GM19463 (cell line): ENCODE data around the gene ENTPD8.

Experiments used
- ATAC-seq: cut with Tn5 transposase; IDR thresholded peaks from one replicate; pipeline ENCODE4 v1.9.1; 2021; ENCODE audit warnings: mild to moderate bottlenecking, moderate library complexity; ENCODE audit not compliant: unreplicated experiment

Gene ENTPD8

GRCh38 chr9:137433349-137433915 is 7.7 kb downstream of the ENTPD8 start:
- no peak for ATAC-seq

GRCh38 chr9:137432687-137433348 is 8.3 kb downstream of the ENTPD8 start:
- no peak for ATAC-seq

DNA sequence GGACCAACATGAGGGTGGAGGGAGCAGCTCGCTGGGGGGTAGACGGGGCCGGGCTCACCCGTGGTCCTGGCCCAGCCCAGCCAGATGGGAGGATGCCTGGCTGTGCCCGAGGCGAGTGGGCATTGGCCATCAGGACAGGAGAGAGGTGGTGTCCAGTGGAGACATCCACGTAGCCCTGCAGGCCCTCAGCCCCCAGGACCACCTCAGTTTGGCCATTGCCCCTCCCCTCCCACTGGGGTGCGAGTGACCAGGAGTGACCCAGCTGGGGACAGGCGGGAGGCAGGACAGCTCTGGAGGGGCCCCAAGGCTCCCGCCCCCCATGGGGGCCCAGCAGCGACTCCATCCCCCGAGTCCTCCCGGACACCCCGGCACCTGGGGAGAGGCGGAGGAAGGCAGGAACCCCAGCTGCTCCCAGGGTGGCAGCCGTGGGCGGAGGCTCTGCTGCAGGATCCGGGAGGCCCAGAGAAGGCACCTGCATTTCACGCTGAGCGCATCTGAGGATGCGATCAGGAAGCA is 9.7 kb downstream of the ENTPD8 start:
- no peak for ATAC-seq

DNA sequence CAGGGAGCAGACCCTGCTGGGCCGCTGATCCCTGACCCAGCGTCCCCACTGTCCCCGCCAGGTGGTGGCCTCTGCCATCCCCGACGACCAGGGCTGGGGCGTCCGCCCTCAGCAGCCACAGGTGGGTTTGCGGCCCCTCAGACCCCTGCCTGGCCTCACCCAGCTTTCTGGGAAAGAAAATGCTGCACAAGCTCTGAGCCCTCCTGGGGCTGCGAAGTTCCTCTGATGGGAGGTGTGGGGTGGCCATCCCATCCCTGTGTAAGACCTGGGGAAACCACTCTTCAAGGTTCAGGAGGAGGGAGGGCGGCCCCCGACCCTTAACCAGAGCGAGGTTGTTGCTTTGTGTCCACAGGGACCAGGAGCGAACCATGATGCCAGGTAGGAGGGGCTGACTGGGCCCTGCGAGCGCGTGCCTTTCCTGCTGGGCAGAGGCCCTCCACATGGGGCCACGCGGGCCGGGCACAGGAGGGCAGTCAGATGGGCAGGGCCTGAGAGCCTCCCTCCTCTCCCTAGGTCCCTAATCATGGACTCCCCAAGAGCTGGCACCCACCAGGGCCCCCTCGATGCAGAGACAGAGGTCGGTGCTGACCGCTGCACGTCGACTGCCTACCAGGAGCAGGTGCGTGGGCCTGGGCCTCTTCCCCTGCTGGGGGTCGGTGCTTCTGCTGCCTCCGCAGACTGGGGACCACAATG is 10.3 kb downstream of the ENTPD8 start:
- no peak for ATAC-seq

DNA sequence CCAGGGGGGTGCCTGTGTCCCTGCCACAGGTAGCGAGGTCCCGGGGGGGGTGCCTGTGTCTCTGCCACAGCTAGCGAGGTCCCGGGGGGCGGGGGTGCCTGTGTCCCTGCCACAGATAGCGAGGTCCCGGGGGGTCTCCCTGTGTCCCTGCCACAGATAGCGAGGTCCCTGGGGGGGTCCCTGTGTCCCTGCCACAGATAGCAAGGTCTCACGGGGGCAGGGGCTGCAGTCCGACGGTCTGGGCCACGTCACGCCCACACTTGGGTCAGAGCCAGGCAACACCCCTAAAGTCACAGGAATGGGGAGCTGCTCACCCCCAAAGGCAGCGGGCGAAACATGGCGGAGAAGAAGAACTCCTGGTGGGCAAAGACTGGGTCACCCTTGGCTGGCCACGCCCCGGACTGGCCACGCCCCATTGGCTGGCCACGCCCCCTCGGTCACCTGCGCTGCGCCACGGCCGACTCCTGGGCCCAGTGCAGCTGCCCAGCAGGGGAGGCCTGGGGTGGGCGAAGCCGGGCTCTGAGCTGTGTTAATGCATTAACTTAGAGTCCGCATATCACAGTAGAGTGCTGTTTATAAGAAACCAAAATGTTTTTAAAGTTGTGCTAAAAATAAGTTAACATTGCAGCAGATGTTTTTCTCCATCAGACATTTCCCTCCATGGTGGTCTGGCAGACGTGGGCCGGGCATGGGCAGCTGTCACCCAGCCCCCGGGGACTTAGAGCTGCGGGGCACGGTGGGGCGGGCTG is 11.0 kb downstream of the ENTPD8 start:
- ATAC-seq = no peak

DNA sequence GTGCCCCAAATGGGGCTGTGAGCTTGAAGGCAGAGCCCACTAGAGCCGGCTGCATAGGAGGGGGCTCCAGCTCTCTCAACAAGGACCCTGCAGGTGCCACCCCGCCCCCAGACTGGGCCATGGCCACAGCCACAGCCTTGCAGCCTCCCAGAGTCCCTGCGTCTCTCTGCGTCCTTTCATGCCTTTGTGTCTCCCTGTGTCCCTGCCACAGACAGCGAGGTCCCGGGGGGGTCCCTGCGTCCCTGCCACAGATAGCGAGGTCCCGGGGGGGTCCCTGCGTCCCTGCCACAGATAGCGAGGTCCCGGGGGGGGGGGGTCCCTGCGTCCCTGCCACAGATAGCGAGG is 11.6 kb downstream of the ENTPD8 start:
- no peak for ATAC-seq

- ATAC-seq = no peak
These were observed 12.2 kb downstream of the ENTPD8 start for GRCh38 chr9:137428841-137429545.

DNA sequence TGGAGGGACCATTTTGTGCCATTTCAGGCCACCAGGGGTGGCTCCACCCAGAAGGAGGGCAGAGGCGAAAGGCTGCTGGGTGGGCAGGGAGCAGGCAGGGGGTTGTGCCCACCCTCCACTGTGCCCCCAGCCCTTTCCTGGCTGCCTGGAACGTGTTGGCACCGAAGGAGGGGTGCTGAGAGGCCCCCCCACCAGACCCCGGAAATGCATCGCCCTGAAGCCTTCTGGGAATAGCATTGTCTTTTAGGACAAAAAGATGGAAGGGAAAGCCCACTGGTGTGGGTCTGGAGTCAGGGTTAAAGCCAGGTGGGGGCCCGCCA is 12.9 kb downstream of the ENTPD8 start:
- ATAC-seq = no peak

DNA sequence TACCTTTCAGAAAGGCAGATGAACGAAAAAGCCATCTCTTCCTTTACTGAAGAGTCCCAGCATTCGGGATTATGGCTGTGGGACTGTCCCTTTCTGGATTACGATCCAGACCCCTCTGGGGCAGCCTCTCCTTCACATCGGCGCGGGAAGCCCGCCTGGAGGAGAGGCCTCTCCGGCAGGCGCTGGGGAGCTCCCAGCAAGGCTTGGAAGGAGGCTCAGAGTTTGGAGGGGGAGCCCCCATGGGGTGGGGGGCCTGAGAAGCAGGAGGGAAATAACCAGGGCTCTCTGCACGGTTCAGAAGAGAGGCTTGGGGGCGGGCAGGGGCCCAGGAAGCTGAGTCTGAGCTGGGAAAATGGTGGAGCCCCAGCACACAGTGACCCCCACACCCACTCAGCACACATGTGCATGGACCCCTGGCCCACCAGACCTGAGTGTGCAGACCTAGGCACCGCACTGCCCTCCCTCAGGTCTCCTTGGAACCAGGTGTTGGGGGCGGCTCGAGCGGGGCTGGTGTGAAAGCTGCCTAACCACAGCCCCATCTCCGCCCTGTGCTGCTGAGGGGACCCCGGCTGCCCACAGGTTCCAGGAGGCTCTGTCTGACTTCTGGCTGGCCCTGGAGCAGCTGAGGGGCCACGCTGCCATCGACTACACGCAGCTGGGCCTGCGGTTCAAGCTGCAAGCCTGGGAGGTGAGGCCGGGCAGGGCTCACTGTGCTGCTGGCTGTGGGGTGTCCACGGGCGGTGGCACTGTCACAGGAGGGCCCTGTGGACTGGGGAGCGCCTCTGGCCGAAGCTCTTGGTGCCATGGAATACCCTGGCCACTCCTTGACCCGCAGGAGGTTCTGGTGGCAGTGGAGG is 13.5 kb downstream of the ENTPD8 start:
- no peak for ATAC-seq

DNA sequence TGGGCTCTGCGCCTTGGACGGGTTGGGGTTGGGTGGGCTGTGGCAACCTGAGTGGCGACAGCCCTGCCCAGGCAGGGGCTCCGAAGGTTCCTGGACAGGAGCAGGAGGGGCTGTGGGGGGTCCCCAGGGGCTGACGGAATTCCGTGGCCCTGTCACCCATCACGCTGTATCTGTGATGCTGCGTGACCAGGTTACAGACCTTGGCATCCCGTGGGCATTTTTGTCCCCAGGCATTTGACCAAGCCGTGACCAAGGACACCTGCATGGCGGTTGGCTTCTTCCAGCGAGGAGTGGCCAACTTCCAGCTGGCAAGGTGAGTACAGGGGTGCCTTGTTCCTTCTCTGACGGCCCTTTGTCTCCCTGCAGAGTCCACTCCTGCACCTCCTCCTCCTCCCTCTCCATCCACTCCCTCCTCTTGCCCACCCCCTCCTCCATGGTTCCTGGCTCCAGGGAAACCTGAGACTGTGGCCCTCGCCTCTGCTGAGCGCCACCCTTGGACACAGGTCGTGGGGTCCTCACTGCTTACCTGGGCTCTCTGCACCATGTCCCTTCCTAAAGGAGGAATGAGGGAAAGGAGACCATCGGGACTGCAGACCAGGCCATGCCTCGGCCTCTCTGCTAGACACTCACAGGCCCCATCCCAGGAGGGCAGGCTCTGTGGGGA is 15.0 kb downstream of the ENTPD8 start:
- ATAC-seq = no peak

GRCh38 chr9:137423514-137424291 is 17.5 kb downstream of the ENTPD8 start:
- ATAC-seq = peak; percentile 30

DNA sequence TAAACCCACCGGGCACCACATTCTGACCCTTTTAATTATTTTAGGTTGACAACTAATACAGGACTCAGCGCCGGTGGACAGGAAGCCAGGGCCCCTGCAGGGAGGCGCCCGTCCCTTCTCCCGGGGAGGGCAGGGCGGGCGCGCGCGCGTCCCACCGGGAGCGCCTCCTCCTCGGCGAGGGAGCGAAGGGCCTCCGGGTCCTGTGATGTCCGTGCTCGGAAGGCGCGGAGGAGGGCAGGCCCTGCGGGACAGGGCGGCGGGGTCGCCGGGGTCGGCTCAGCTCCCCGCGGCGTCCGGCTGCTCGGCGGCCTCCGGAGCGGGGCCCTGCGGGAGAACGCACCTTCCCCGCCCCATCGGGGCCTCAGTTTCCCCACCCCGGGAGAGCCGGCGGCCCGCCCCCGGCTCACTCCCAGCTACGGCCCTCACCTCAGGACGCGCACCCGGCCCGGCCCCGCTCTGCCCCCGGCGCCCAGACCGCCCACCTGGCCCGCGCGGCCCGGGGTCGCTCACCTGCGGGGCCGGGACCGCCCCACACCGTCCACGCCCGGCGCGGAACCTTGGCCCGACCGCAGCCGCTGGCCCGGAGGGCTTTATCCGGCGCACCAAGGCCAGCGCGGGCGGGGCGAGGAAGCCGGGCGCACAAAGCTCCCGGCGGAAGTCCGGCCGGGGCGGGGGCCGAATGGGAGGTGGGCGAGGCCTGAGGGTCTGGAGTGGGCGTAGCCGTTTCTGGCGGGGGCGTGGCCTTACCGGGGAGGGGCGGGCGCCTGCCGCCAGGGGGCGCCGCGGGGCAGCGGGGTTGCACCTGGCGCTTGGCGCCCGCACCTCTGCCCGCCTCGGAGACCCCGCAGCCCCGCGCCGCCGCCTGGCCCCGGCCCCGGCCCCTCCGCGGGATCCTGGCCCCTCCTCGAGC is 18.3 kb downstream of the ENTPD8 start, which contains the start of the genes EXD3 and NOXA1:
EXD3 (minus strand) TSS at position 559 of the 910 bp plus-strand sequence. CDS start 27,805 bp downstream, outside the sequence.
NOXA1 (plus strand) TSS at position 790 of the 910 bp plus-strand sequence. CDS start 137 bp downstream, outside the sequence.
- peak; percentile 79 for ATAC-seq

- ATAC-seq = no peak
These were observed 19.1 kb downstream of the ENTPD8 start for GRCh38 chr9:137421838-137422603.

GRCh38 chr9:137417161-137418021 is 23.8 kb downstream of the ENTPD8 start:
- ATAC-seq = no peak

DNA sequence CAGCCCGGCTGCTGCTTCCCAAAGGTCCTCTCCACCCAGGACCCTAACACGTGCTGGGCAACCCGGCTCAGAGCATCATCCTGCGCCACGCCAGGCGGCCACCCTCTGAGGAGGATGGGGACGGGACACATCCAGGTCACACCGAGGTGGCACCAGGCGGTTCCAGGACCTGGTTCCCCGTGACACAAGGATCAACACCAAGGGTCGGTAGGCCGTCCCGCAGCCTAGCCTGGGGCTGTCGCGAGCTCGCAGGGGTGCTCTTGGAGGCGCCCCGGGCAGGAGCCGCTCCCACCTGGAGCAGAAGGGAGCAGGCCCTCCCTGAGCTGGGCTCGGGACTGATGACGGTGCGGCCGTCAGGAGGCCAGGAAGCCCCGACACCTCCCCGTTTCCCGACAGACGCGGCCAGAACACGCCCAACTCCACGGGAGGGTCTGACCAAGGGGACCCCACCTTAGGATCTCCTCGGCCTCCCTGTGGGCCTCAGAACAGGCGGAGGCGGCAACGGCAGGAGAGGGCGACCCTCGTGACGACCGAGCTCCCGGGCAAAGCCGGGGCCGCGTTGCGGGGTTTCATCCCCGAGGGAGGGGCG is 24.5 kb downstream of the ENTPD8 start:
- ATAC-seq = no peak
